Natural killer cell (primary cell): Measurements from ENCODE around the gene RC3H1. TPM values are rescaled to one million over a fixed set of nuclear protein-coding genes. Genes with fewer than 3 reads are reported as not detected.
A peak's percentile ranks its signal among the peaks of the same experiment; 100 is the strongest.

Experiments used
- ATAC-seq, 3 donors: fragments of 150-1000 bp in 2 of 3; fragments of 200-7000 bp in 1 of 3; cut with Tn5 transposase; 1 replicate in 1 of 3; 2 replicates in 2 of 3; pipeline ENCODE4 v1.10.0; 2021; ENCODE audit warnings: mild to moderate bottlenecking in 2 of 3, moderate library complexity in 2 of 3
- DNase-seq, 2 donors: peaks; one replicate each; pipeline versions ENCODE4 v3.0.0 to v3.0.0-alpha.2; 2013 to 2021; ENCODE audit warnings: mixed read lengths in 1 of 2
- H3K27ac ChIP-seq: one replicate; pipeline ENCODE4 v1.5.1; 2013; ENCODE audit warnings: mild to moderate bottlenecking, low read length
- H3K27me3 ChIP-seq: one replicate; pipeline ENCODE4 v1.6.1; 2013; ENCODE audit warnings: low read length; ENCODE audit not compliant: control insufficient read depth, insufficient read depth
- H3K36me3 ChIP-seq: one replicate; pipeline ENCODE4 v1.6.1; 2013; ENCODE audit warnings: low read length; ENCODE audit not compliant: control insufficient read depth, insufficient read depth
- H3K4me1 ChIP-seq: one replicate; pipeline ENCODE4 v1.6.1; 2013; ENCODE audit warnings: low read length; ENCODE audit not compliant: control insufficient read depth, insufficient read depth
- H3K4me3 ChIP-seq: one replicate; pipeline ENCODE4 v1.5.1; 2013; ENCODE audit warnings: low read length
- H3K9me3 ChIP-seq: one replicate; pipeline ENCODE4 v1.6.1; 2013; ENCODE audit warnings: low read length; ENCODE audit not compliant: control insufficient read depth, insufficient read depth
- H3K27ac Mint-ChIP-seq, 2 donors: one replicate each; pipeline ENCODE4 v1.8.0; 2022; ENCODE audit warnings: mild to moderate bottlenecking in 2 of 2, mixed read lengths in 2 of 2, moderate library complexity in 1 of 2
- H3K27me3 Mint-ChIP-seq, 2 donors: one replicate each; pipeline ENCODE4 v1.8.0; 2022; ENCODE audit warnings: low read depth in 2 of 2, mixed read lengths in 2 of 2
- H3K36me3 Mint-ChIP-seq: one replicate; pipeline ENCODE4 v1.8.0; 2022; ENCODE audit warnings: mixed read lengths
- H3K4me1 Mint-ChIP-seq, 2 donors: one replicate each; pipeline ENCODE4 v1.8.0; 2022; ENCODE audit warnings: mixed read lengths in 2 of 2
- H3K4me3 Mint-ChIP-seq: one replicate; pipeline ENCODE4 v1.8.0; 2022; ENCODE audit warnings: mild to moderate bottlenecking, moderate library complexity, mixed read lengths
- H3K9me3 Mint-ChIP-seq, 2 donors: one replicate each; pipeline ENCODE4 v1.8.0; 2022; ENCODE audit warnings: mixed read lengths in 2 of 2
- WGBS: methylation state at CpG from one replicate; pipeline ENCODE4 v1.1.7; 2013; ENCODE audit warnings: missing lambda C conversion rate; ENCODE audit not compliant: insufficient coverage; 5-methylcytosine and 5-hydroxymethylcytosine counted together
- intact Hi-C: fragments of 100-400 bp; cut with micrococcal nuclease; formaldehyde crosslinking; loops from one replicate; pipeline ENCODE4 v1.14.2; 2022
- total RNA-seq, 4 donors: library from RNA; stranded (reverse); fragments of 120-200 nt in 1 of 4; gene quantifications; one replicate each; pipeline versions ENCODE4 v1.2.3 to v1.2.4, GENCODE V29; 2013 to 2022
- TF ChIP-seq, protein P1 (sequence below): fragments of 200-600 bp; IDR thresholded peaks from one replicate; pipeline ENCODE4 v1.8.0; 2022; ENCODE audit warnings: antibody characterized with exemption

The RC3H1 gene
- total RNA-seq, 3 donors from 2014 or later (not counting 1 experiment from before 2014, with no cell fraction given) = 67.8 to 82.1 (median 78.9) TPM

- H3K9me3 ChIP-seq = no peaks in the 10 kb centered on the region
- peaks cover 8% of the 10 kb centered on the region for H3K36me3 ChIP-seq
- H3K27me3 ChIP-seq = no peaks in the 10 kb centered on the region
- intact Hi-C loops = no loop called here
- H3K4me1 ChIP-seq = peaks cover 10% of the 10 kb centered on the region
- H3K4me3 Mint-ChIP-seq = no peak overlapping the region
- TF ChIP-seq, protein P1, sequence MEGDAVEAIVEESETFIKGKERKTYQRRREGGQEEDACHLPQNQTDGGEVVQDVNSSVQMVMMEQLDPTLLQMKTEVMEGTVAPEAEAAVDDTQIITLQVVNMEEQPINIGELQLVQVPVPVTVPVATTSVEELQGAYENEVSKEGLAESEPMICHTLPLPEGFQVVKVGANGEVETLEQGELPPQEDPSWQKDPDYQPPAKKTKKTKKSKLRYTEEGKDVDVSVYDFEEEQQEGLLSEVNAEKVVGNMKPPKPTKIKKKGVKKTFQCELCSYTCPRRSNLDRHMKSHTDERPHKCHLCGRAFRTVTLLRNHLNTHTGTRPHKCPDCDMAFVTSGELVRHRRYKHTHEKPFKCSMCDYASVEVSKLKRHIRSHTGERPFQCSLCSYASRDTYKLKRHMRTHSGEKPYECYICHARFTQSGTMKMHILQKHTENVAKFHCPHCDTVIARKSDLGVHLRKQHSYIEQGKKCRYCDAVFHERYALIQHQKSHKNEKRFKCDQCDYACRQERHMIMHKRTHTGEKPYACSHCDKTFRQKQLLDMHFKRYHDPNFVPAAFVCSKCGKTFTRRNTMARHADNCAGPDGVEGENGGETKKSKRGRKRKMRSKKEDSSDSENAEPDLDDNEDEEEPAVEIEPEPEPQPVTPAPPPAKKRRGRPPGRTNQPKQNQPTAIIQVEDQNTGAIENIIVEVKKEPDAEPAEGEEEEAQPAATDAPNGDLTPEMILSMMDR = no peak
- no peaks in the 10 kb centered on the region for H3K9me3 Mint-ChIP-seq
- H3K36me3 Mint-ChIP-seq = no peaks in the 10 kb centered on the region
- 68% methylated on average over 2 of the region's 3 CpGs for WGBS
- no peak overlapping the region for H3K27ac Mint-ChIP-seq
- ATAC-seq (no peak), DNase-seq (no peak)
- H3K27me3 Mint-ChIP-seq = no peaks in the 10 kb centered on the region
- no peak overlapping the region for H3K4me3 ChIP-seq
- no peak overlapping the region for H3K27ac ChIP-seq
- H3K4me1 Mint-ChIP-seq = peaks cover 45 to 71% of the 10 kb centered on the region in 2 donors
These were observed 20.6 kb downstream of the RC3H1 start for GRCh38 chr1:174001573-174001972.

DNA sequence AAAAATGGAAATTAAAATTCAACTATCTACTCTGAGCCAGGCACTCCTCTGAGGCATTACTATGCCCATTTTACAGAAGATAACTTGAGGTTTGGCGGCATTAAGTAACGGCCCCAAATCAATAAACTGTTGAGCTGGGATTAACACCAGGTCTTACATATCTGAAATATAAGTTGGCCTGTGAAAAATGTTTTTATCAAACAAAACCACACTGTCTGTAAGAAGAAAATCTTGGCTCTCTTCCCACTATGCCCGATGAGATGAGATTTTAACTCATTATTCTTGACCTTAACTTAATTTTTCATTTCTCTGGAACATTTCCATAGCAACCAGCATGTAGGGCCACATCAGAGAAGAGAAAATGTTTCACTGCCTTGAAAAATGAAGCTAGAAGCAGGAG is 21.8 kb downstream of the RC3H1 start:
- TF ChIP-seq, protein P1 = no peak
- H3K4me3 ChIP-seq = no peak overlapping the region
- Mint-ChIP-seq H3K36me3 (no peaks in the 10 kb centered on the region), H3K9me3 (no peaks in the 10 kb centered on the region), H3K27me3 (no peaks in the 10 kb centered on the region), H3K4me1 (peaks cover 47 to 73% of the 10 kb centered on the region in 2 donors), H3K4me3 (no peak overlapping the region), H3K27ac (peak overlapping the region; percentile 2 to 81)
- intact Hi-C loops = no loop called here
- no peaks in the 10 kb centered on the region for H3K27me3 ChIP-seq
- no peaks in the 10 kb centered on the region for H3K9me3 ChIP-seq
- 66% methylated on average over 3 of the region's 3 CpGs for WGBS
- no peak overlapping the region for H3K27ac ChIP-seq
- DNase-seq (no peak), ATAC-seq (no peak)
- H3K4me1 ChIP-seq = peaks cover 10% of the 10 kb centered on the region
- peaks cover 11% of the 10 kb centered on the region for H3K36me3 ChIP-seq

DNA sequence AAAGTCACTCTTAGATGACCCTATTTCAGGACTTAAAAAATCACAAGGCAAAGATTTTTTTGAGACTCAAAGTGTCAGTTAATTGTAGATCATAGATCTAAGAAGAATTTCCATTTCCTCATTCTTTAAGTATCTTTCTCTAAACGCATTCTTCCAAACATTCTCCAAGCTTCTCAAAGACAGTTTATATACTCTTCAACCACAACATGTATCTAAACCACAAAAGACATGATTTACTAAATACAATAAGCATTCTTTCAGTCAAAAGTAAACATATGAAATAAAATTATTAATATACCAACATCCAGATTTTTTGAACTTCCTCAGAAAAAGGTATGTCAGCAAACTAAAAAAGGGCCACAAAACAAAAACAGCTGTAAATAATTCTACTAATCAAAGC is 24.4 kb downstream of the RC3H1 start:
- Histone ChIP-seq H3K27me3 (no peaks in the 10 kb centered on the region), H3K9me3 (no peaks in the 10 kb centered on the region), H3K27ac (no peak overlapping the region), H3K4me1 (peaks cover 10% of the 10 kb centered on the region), H3K4me3 (no peak overlapping the region), H3K36me3 (peaks cover 14% of the 10 kb centered on the region)
- intact Hi-C loops = loop anchor here (10.0 kb wide), 1 partner anchor 77 kb away; no protein-coding TSS in a partner anchor
- Mint-ChIP-seq H3K4me3 (no peak overlapping the region), H3K27ac (peak overlapping the region in 1 of 2 donors; percentile 16), H3K4me1 (peaks cover 46 to 67% of the 10 kb centered on the region in 2 donors), H3K36me3 (no peaks in the 10 kb centered on the region), H3K27me3 (no peaks in the 10 kb centered on the region), H3K9me3 (no peaks in the 10 kb centered on the region)
- WGBS = 40% methylated on average over 1 of the region's 1 CpG
- TF ChIP-seq, protein P1 = no peak
- DNase-seq = no peak
- ATAC-seq = no peak

- H3K9me3 ChIP-seq = no peaks in the 10 kb centered on the region
- intact Hi-C loops = loop anchor here (10.0 kb wide), 1 partner anchor 78 kb away; no protein-coding TSS in a partner anchor
- Mint-ChIP-seq H3K36me3 (no peaks in the 10 kb centered on the region), H3K4me1 (peaks cover 45 to 65% of the 10 kb centered on the region in 2 donors), H3K27me3 (no peaks in the 10 kb centered on the region), H3K9me3 (no peaks in the 10 kb centered on the region), H3K4me3 (no peak overlapping the region), H3K27ac (peak overlapping the region; percentile 34 to 58)
- TF ChIP-seq, protein P1 = no peak
- ATAC-seq (no peak), DNase-seq (no peak)
- no peaks in the 10 kb centered on the region for H3K27me3 ChIP-seq
- H3K36me3 ChIP-seq = peaks cover 20% of the 10 kb centered on the region
- H3K4me3 ChIP-seq = no peak overlapping the region
- 94% methylated on average over 4 of the region's 5 CpGs for WGBS
- peaks cover 10% of the 10 kb centered on the region for H3K4me1 ChIP-seq
- H3K27ac ChIP-seq = no peak overlapping the region
These were observed 25.2 kb downstream of the RC3H1 start for GRCh38 chr1:173996995-173997394.
